Neuronal stem cell (in vitro differentiated cells): ENCODE measurements around the gene SSUH2.

Experiments used
- DNase-seq: peaks from one replicate; pipeline ENCODE4 v3.0.0-alpha.2; 2013; ENCODE audit warnings: low spot score
- H2AFZ ChIP-seq: one replicate; pipeline ENCODE4 v1.6.1; 2013; ENCODE audit warnings: mild to moderate bottlenecking, low read length, inconsistent platforms
- H2AK5ac ChIP-seq: 2 replicates; pipeline ENCODE4 v1.6.1; 2013; ENCODE audit warnings: low read depth, mild to moderate bottlenecking, inconsistent platforms, low read length, moderate library complexity, mixed read lengths
- H2BK120ac ChIP-seq: 2 replicates; pipeline ENCODE4 v1.6.1; 2013; ENCODE audit warnings: low read depth, mild to moderate bottlenecking, inconsistent platforms, low read length, moderate library complexity, mixed read lengths
- H2BK12ac ChIP-seq: one replicate; pipeline ENCODE4 v1.6.1; 2013; ENCODE audit warnings: low read length, inconsistent platforms
- H2BK15ac ChIP-seq: 2 replicates; pipeline ENCODE4 v1.6.1; 2013; ENCODE audit warnings: mild to moderate bottlenecking, low read length, inconsistent platforms, mixed read lengths
- H2BK5ac ChIP-seq: one replicate; pipeline ENCODE4 v1.6.1; 2013; ENCODE audit warnings: inconsistent platforms, mild to moderate bottlenecking, low read length, moderate library complexity
- H3K14ac ChIP-seq: one replicate; pipeline ENCODE4 v1.6.1; 2013; ENCODE audit warnings: low read length, inconsistent platforms
- H3K18ac ChIP-seq: 2 replicates; pipeline ENCODE4 v1.6.1; 2013; ENCODE audit warnings: low read length, inconsistent platforms
- H3K23ac ChIP-seq: 2 replicates; pipeline ENCODE4 v1.6.1; 2013; ENCODE audit warnings: low read depth, mild to moderate bottlenecking, mixed read lengths, low read length, inconsistent platforms; ENCODE audit not compliant: poor library complexity
- H3K27ac ChIP-seq: replicated peaks from 3 replicates; pipeline ENCODE4 v1.5.1; 2013; ENCODE audit warnings: low read length, inconsistent platforms
- H3K27me3 ChIP-seq, 3 experiments: 2 replicates each; pipeline ENCODE4 v1.6.1; 2013; ENCODE audit warnings: low read length in 3 of 3, mild to moderate bottlenecking in 2 of 3, inconsistent platforms in 1 of 3, low read depth in 1 of 3, mixed read lengths in 1 of 3, moderate library complexity in 1 of 3; ENCODE audit not compliant: control insufficient read depth in 3 of 3, insufficient read depth in 3 of 3
- H3K36me3 ChIP-seq, 2 donors: replicated peaks in 1 of 2; 2 replicates each; pipeline ENCODE4 v1.6.1; 2013; ENCODE audit warnings: low read length in 2 of 2; ENCODE audit not compliant: control insufficient read depth in 2 of 2, insufficient read depth in 2 of 2
- H3K4ac ChIP-seq: 2 replicates; pipeline ENCODE4 v1.6.1; 2013; ENCODE audit warnings: inconsistent platforms, mild to moderate bottlenecking, low read length, moderate library complexity
- H3K4me1 ChIP-seq, 2 donors: 1 replicate in 1 of 2; 2 replicates in 1 of 2; pipeline ENCODE4 v1.6.1; 2013; ENCODE audit warnings: low read length in 2 of 2, low read depth in 1 of 2; ENCODE audit not compliant: control insufficient read depth in 2 of 2, insufficient read depth in 1 of 2
- H3K4me2 ChIP-seq: one replicate; pipeline ENCODE4 v1.6.1; 2013; ENCODE audit warnings: mild to moderate bottlenecking, low read length, inconsistent platforms; ENCODE audit not compliant: insufficient read depth, poor library complexity, severe bottlenecking
- H3K4me3 ChIP-seq, 2 donors: 2 replicates each; pipeline ENCODE4 v1.5.1; 2013; ENCODE audit warnings: low read length in 2 of 2, mild to moderate bottlenecking in 2 of 2, inconsistent platforms in 1 of 2, moderate library complexity in 1 of 2
- H3K79me1 ChIP-seq: one replicate; pipeline ENCODE4 v1.6.1; 2013; ENCODE audit warnings: low read depth, mild to moderate bottlenecking, inconsistent platforms, low read length, moderate library complexity
- H3K9ac ChIP-seq: one replicate; pipeline ENCODE4 v1.6.1; 2013; ENCODE audit warnings: mild to moderate bottlenecking, low read depth, low read length, inconsistent platforms; ENCODE audit not compliant: poor library complexity
- H3K9me3 ChIP-seq, 2 donors: replicated peaks in 1 of 2; 2 replicates each; pipeline versions ENCODE3 to v1.6.1; 2013; ENCODE audit warnings: low read length in 2 of 2, mild to moderate bottlenecking in 2 of 2, inconsistent platforms in 1 of 2, low read depth in 1 of 2, mixed read lengths in 1 of 2, moderate library complexity in 1 of 2; ENCODE audit not compliant: control insufficient read depth in 2 of 2, insufficient read depth in 1 of 2
- H4K8ac ChIP-seq: one replicate; pipeline ENCODE4 v1.6.1; 2013; ENCODE audit warnings: low read depth, mild to moderate bottlenecking, inconsistent platforms, low read length, moderate library complexity
- H4K91ac ChIP-seq: one replicate; pipeline ENCODE4 v1.6.1; 2013; ENCODE audit warnings: low read length, low read depth, mild to moderate bottlenecking, inconsistent platforms; ENCODE audit not compliant: poor library complexity
- WGBS, 2 donors: extraction: QIAGEN DNeasy Blood & Tissue Kit; methylation state at CpG; one replicate each; pipeline ENCODE4 v1.1.7; 2013; ENCODE audit warnings: missing lambda C conversion rate in 2 of 2, mixed read lengths in 1 of 2; ENCODE audit not compliant: insufficient read length in 2 of 2, insufficient replicate concordance in 1 of 2; ENCODE audit errors: extremely low coverage in 2 of 2; 5-methylcytosine and 5-hydroxymethylcytosine counted together

SSUH2 gene

DNA sequence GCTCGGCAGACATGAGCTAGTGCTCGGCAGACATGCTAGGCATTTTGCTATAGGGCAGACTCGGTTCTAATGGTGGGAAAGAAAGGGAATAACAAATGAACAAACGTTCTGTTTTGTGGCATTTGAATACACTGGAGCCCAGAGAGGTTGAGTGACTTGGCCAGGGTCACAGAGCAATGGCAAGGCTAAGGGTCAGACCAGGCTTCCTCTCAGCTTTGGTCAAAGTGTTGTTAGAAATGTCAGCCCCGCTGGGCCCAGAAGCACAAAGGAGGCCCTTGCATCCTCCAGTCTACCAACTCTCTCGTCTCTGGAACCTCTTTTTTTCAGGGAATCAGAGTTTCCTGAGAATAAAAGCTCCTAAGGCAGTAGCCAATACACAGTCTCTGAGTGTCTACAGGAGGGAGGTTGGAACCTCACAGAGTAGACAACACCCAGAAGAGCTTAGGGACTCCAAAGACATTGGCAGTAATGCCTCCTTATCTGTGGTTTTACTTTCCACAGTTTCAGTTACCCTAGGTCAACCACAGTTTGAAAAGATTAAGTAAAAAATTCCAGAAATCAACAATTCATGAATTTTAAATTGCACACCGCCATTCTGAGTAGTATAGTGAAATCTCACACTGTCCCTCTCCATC, 47.3 kb downstream of the SSUH2 start:
- H2BK120ac ChIP-seq = no peak overlapping the region
- H3K23ac ChIP-seq = no peak overlapping the region
- H2AFZ ChIP-seq = no peak overlapping the region
- no peak overlapping the region for H2BK5ac ChIP-seq
- no peak overlapping the region for H3K18ac ChIP-seq
- DNase-seq = no peak
- no peak overlapping the region for H3K9ac ChIP-seq
- no peak overlapping the region for H4K91ac ChIP-seq
- no peaks in the 10 kb centered on the region for H3K79me1 ChIP-seq
- H3K4ac ChIP-seq = no peak overlapping the region
- H3K4me1 ChIP-seq = peaks cover 2% of the 10 kb centered on the region in 2 donors
- H3K14ac ChIP-seq = no peak overlapping the region
- H2AK5ac ChIP-seq = peak overlapping the region; percentile 27
- no peak overlapping the region for H3K4me3 ChIP-seq
- H2BK12ac ChIP-seq = no peak overlapping the region
- H3K27me3 ChIP-seq = no peaks in the 10 kb centered on the region
- H3K27ac ChIP-seq = no peak overlapping the region
- no peak overlapping the region for H3K4me2 ChIP-seq
- H2BK15ac ChIP-seq = peak overlapping the region; percentile 6
- no peak overlapping the region for H4K8ac ChIP-seq
- no peaks in the 10 kb centered on the region for H3K9me3 ChIP-seq
- no CpG with 5 or more reads among the region's 7 CpGs for WGBS, 2 donors
- H3K36me3 ChIP-seq = no peaks in the 10 kb centered on the region

GRCh38 chr3:8596321-8597218, 48.0 kb downstream of the SSUH2 start:
- Histone ChIP-seq H3K4me1 (peaks cover 2% of the 10 kb centered on the region in 2 donors), H3K27ac (no peak overlapping the region), H2BK120ac (no peak overlapping the region), H3K9ac (no peak overlapping the region), H3K4ac (no peak overlapping the region), H2BK12ac (no peak overlapping the region), H3K14ac (peak overlapping the region; percentile 9), H3K27me3 (no peaks in the 10 kb centered on the region), H2AK5ac (peak overlapping the region; percentile 27), H4K91ac (no peak overlapping the region), H3K9me3 (no peaks in the 10 kb centered on the region), H3K36me3 (no peaks in the 10 kb centered on the region), H3K4me2 (no peak overlapping the region), H3K18ac (no peak overlapping the region), H2AFZ (no peak overlapping the region), H2BK5ac (no peak overlapping the region), H3K4me3 (no peak overlapping the region), H2BK15ac (peak overlapping the region; percentile 8), H4K8ac (no peak overlapping the region), H3K23ac (no peak overlapping the region), H3K79me1 (no peaks in the 10 kb centered on the region)
- no peak for DNase-seq
- no CpG with 5 or more reads among the region's 18 CpGs for WGBS, 2 donors

DNA sequence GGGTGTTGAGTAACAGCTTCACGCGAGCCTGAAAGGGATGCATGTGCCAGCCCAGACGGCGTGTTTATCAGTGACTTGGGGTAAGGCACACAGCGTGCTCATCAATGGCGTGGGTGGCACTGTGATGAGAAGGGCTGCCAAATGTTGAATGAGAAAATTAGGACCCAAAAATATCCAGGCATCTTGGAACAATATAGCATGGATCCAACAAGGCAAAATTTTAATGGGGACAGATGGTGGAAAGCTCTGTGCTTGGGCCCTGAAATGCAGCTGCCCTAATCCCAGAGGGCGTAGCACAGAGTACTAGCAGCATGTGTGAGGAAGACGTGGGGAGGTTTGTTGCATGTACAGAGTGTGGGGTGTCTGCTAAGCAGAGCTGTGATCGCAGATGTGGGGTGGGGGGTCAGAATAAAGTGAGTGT, 48.9 kb downstream of the SSUH2 start:
- no peak overlapping the region for H3K18ac ChIP-seq
- peak overlapping the region; percentile 8 for H2BK15ac ChIP-seq
- H3K4me3 ChIP-seq = no peak overlapping the region
- no peaks in the 10 kb centered on the region for H3K36me3 ChIP-seq
- no peak overlapping the region for H3K23ac ChIP-seq
- no CpG with 5 or more reads among the region's 9 CpGs for WGBS, 2 donors
- no peaks in the 10 kb centered on the region for H3K9me3 ChIP-seq
- no peak overlapping the region for H2AFZ ChIP-seq
- no peak overlapping the region for H3K9ac ChIP-seq
- no peaks in the 10 kb centered on the region for H3K79me1 ChIP-seq
- H2BK120ac ChIP-seq = no peak overlapping the region
- H2AK5ac ChIP-seq = no peak overlapping the region
- no peak overlapping the region for H4K91ac ChIP-seq
- H3K4me1 ChIP-seq = peaks cover 2% of the 10 kb centered on the region in 2 donors
- peak overlapping the region; percentile 26 for H3K14ac ChIP-seq
- H3K4ac ChIP-seq = no peak overlapping the region
- no peak overlapping the region for H3K27ac ChIP-seq
- no peak overlapping the region for H2BK5ac ChIP-seq
- H2BK12ac ChIP-seq = no peak overlapping the region
- no peaks in the 10 kb centered on the region for H3K27me3 ChIP-seq
- no peak overlapping the region for H3K4me2 ChIP-seq
- H4K8ac ChIP-seq = no peak overlapping the region
- DNase-seq = no peak

- Histone ChIP-seq H3K23ac (peak overlapping the region; percentile 4), H3K36me3 (no peaks in the 10 kb centered on the region), H3K4me3 (no peak overlapping the region), H2BK12ac (no peak overlapping the region), H2BK120ac (no peak overlapping the region), H2BK15ac (no peak overlapping the region), H3K4ac (no peak overlapping the region), H3K27ac (no peak overlapping the region), H3K27me3 (no peaks in the 10 kb centered on the region), H4K91ac (no peak overlapping the region), H2BK5ac (no peak overlapping the region), H3K14ac (no peak overlapping the region), H2AFZ (no peak overlapping the region), H3K4me1 (peaks cover 2% of the 10 kb centered on the region in 2 donors), H3K4me2 (no peak overlapping the region), H3K18ac (no peak overlapping the region), H4K8ac (no peak overlapping the region), H3K9ac (no peak overlapping the region), H2AK5ac (no peak overlapping the region), H3K79me1 (no peaks in the 10 kb centered on the region), H3K9me3 (no peaks in the 10 kb centered on the region)
- no CpG with 5 or more reads among the region's 3 CpGs for WGBS, 2 donors
- no peak for DNase-seq
Observed at GRCh38 chr3:8595252-8595651, 49.3 kb downstream of the SSUH2 start.
